H1 (cell line): Measurements from ENCODE around the gene THEMIS. TPM values are rescaled to one million over a fixed set of nuclear protein-coding genes. Genes with fewer than 3 reads are reported as not detected.

Source experiments
- CTCF ChIA-PET: fragments of 300-600 bp; sonication (Branson Sonifier 250); formaldehyde crosslinking; loops from one replicate; lab custom pipeline; 2021; ENCODE audit not compliant: partially characterized antibody; lab: Charles Lee
- POLR2A ChIA-PET: fragments of 300-600 bp; sonication (Branson Sonifier 250); formaldehyde crosslinking; loops from one replicate; lab custom pipeline; 2021; ENCODE audit warnings: inconsistent platforms; ENCODE audit not compliant: partially characterized antibody; lab: Charles Lee
- DNase-seq, 2 experiments: peaks; one replicate each; pipeline versions ENCODE4 v3.0.0 to v3.0.0-alpha.2; 2010 to 2022; ENCODE audit warnings: low spot score in 2 of 2, low read depth in 1 of 2, mixed read lengths in 1 of 2
- FAIRE-seq: peaks from 2 replicates; lab custom pipeline; 2011; peaks lifted over from hg19 to GRCh38; lab: Jason Lieb, UNC
- H2AFZ ChIP-seq: 2 replicates; pipeline ENCODE4 v1.8.1; 2012; ENCODE audit warnings: low read length, inconsistent platforms
- H2AK5ac ChIP-seq: 2 replicates; pipeline ENCODE4 v1.6.1; 2013; ENCODE audit warnings: low read depth, low read length
- H2BK120ac ChIP-seq: replicated peaks from 2 replicates; pipeline ENCODE3; 2013; ENCODE audit warnings: low read depth, low read length, inconsistent platforms
- H2BK12ac ChIP-seq: 2 replicates; pipeline ENCODE4 v1.6.1; 2013; ENCODE audit warnings: low read depth, low read length
- H2BK15ac ChIP-seq: 2 replicates; pipeline ENCODE4 v1.6.1; 2013; ENCODE audit warnings: low read length
- H2BK20ac ChIP-seq: 2 replicates; pipeline ENCODE4 v1.6.1; 2013; ENCODE audit warnings: low read length
- H2BK5ac ChIP-seq: 2 replicates; pipeline ENCODE4 v1.6.1; 2013; ENCODE audit warnings: low read depth, low read length
- H3K14ac ChIP-seq: 2 replicates; pipeline ENCODE4 v1.6.1; 2013; ENCODE audit warnings: inconsistent platforms; ENCODE audit not compliant: insufficient read length
- H3K18ac ChIP-seq: 2 replicates; pipeline ENCODE4 v1.6.1; 2013; ENCODE audit warnings: low read length; ENCODE audit errors: extremely low read depth
- H3K23ac ChIP-seq: 2 replicates; pipeline ENCODE4 v1.6.1; 2013; ENCODE audit warnings: inconsistent platforms; ENCODE audit not compliant: insufficient read length
- H3K23me2 ChIP-seq: 2 replicates; pipeline ENCODE4 v1.6.1; 2013; ENCODE audit warnings: low read depth, low read length
- H3K27ac ChIP-seq: 2 replicates; pipeline ENCODE4 v1.6.1; 2011; ENCODE audit warnings: low read depth, low read length, inconsistent platforms
- H3K27me3 ChIP-seq, 4 experiments: replicated peaks in 1 of 4; 1 replicate in 1 of 4; 2 replicates in 3 of 4; pipeline versions ENCODE4 v1.6.1 to v1.8.1; 2011 to 2013; ENCODE audit warnings: low read length in 3 of 4, mild to moderate bottlenecking in 3 of 4, inconsistent platforms in 2 of 4, mixed read lengths in 2 of 4, moderate library complexity in 1 of 4; ENCODE audit not compliant: control insufficient read depth in 3 of 4, insufficient read depth in 3 of 4; ENCODE audit errors: extremely low read depth in 1 of 4
- H3K36me3 ChIP-seq, 4 experiments: 2 replicates each; pipeline versions ENCODE4 v1.6.1 to v1.8.1; 2011 to 2013; ENCODE audit warnings: mild to moderate bottlenecking in 4 of 4, low read length in 3 of 4, moderate library complexity in 2 of 4, control low read depth in 1 of 4, inconsistent platforms in 1 of 4; ENCODE audit not compliant: insufficient read depth in 4 of 4, control insufficient read depth in 2 of 4
- H3K4ac ChIP-seq: replicated peaks from 2 replicates; pipeline ENCODE3; 2013; ENCODE audit warnings: low read length, low read depth, mixed read lengths, inconsistent platforms; ENCODE audit not compliant: insufficient read length
- H3K4me1 ChIP-seq, 4 experiments: replicated peaks in 1 of 4; 1 replicate in 1 of 4; 2 replicates in 3 of 4; pipeline versions ENCODE4 v1.6.1 to v1.8.1; 2011 to 2013; ENCODE audit warnings: low read length in 3 of 4, inconsistent platforms in 2 of 4, mixed read lengths in 1 of 4; ENCODE audit not compliant: insufficient read depth in 4 of 4, control insufficient read depth in 3 of 4
- H3K4me2 ChIP-seq, 2 experiments: 2 replicates each; pipeline versions ENCODE4 v1.6.1 to v1.8.1; 2011 to 2013; ENCODE audit warnings: low read depth in 2 of 2, low read length in 2 of 2, control low read depth in 1 of 2, inconsistent platforms in 1 of 2, mild to moderate bottlenecking in 1 of 2; ENCODE audit not compliant: insufficient read depth in 1 of 2
- H3K4me3 ChIP-seq, 4 experiments: fragments of 200-600, 300-600 bp in 1 of 4; sonication (generic), shearing (Covaris generic), sonication (Bioruptor Twin) in 1 of 4; 2 replicates each; pipeline versions ENCODE4 v1.5.1 to v1.8.1; 2011 to 2016; ENCODE audit warnings: low read length in 4 of 4, low read depth in 3 of 4, control low read depth in 2 of 4, inconsistent platforms in 2 of 4, mild to moderate bottlenecking in 2 of 4, mixed read lengths in 1 of 4, moderate library complexity in 1 of 4; ENCODE audit not compliant: insufficient read depth in 2 of 4; ENCODE audit errors: extremely low read depth in 1 of 4
- H3K56ac ChIP-seq: replicated peaks from 2 replicates; pipeline ENCODE3; 2013; ENCODE audit warnings: low read depth, mild to moderate bottlenecking, mixed read lengths, low read length, inconsistent platforms; ENCODE audit not compliant: insufficient read length
- H3K79me1 ChIP-seq: 2 replicates; pipeline ENCODE4 v1.6.1; 2013; ENCODE audit warnings: low read depth, low read length, control low read depth
- H3K79me2 ChIP-seq, 2 experiments: 2 replicates each; pipeline versions ENCODE4 v1.6.1 to v1.8.1; 2012 to 2013; ENCODE audit warnings: low read length in 2 of 2, mild to moderate bottlenecking in 2 of 2, inconsistent platforms in 1 of 2; ENCODE audit not compliant: insufficient read depth in 2 of 2, control insufficient read depth in 1 of 2
- H3K9ac ChIP-seq, 4 experiments: replicated peaks in 1 of 4; 1 replicate in 1 of 4; 2 replicates in 3 of 4; pipeline versions ENCODE4 v1.6.1 to v1.8.1; 2011 to 2013; ENCODE audit warnings: low read depth in 3 of 4, low read length in 3 of 4, control low read depth in 2 of 4, mild to moderate bottlenecking in 2 of 4, moderate library complexity in 2 of 4, inconsistent platforms in 1 of 4; ENCODE audit errors: extremely low read depth in 1 of 4
- H3K9me3 ChIP-seq, 2 experiments: 2 replicates each; pipeline versions ENCODE4 v1.6.1 to v1.8.1; 2012 to 2013; ENCODE audit warnings: mild to moderate bottlenecking in 2 of 2, moderate library complexity in 2 of 2, control low read depth in 1 of 2, inconsistent platforms in 1 of 2, low read depth in 1 of 2, low read length in 1 of 2, mixed read lengths in 1 of 2; ENCODE audit not compliant: insufficient read depth in 2 of 2
- H4K20me1 ChIP-seq, 2 experiments: replicated peaks in 1 of 2; 2 replicates each; pipeline versions ENCODE3 to v1.8.1; 2011 to 2013; ENCODE audit warnings: inconsistent platforms in 2 of 2, low read length in 2 of 2, mild to moderate bottlenecking in 1 of 2; ENCODE audit not compliant: insufficient read depth in 2 of 2, control insufficient read depth in 1 of 2
- H4K5ac ChIP-seq: 2 replicates; pipeline ENCODE4 v1.6.1; 2013; ENCODE audit warnings: low read length, low read depth, mixed read lengths, inconsistent platforms; ENCODE audit not compliant: insufficient read length
- H4K8ac ChIP-seq: 2 replicates; pipeline ENCODE4 v1.8.0; 2013; ENCODE audit warnings: mild to moderate bottlenecking, moderate library complexity, low read length, inconsistent platforms; ENCODE audit not compliant: insufficient read depth; ENCODE audit errors: extremely low read depth
- H4K91ac ChIP-seq: replicated peaks from 2 replicates; pipeline ENCODE3; 2013; ENCODE audit warnings: low read length, mixed read lengths, inconsistent platforms; ENCODE audit not compliant: insufficient read length
- KDM4A ChIP-seq: IDR thresholded peaks from one replicate; pipeline ENCODE4 v1.7.1; 2012; ENCODE audit warnings: low read depth, mild to moderate bottlenecking, moderate library complexity, low read length, inconsistent platforms; ENCODE audit not compliant: severe bottlenecking
- MAX ChIP-seq: IDR thresholded peaks from 2 replicates; pipeline ENCODE4 v1.6.1; 2012; ENCODE audit warnings: inconsistent platforms
- RBBP5 ChIP-seq: IDR thresholded peaks from 2 replicates; pipeline ENCODE4 v1.7.1; 2012; ENCODE audit warnings: low read depth, mild to moderate bottlenecking, inconsistent platforms, low read length, moderate library complexity, borderline replicate concordance
- SRF ChIP-seq: IDR thresholded peaks from 2 replicates; pipeline ENCODE4 v1.6.1; 2011; ENCODE audit warnings: mild to moderate bottlenecking, low read depth, low read length, moderate library complexity
- WGBS, 2 experiments: shearing (Covaris generic) in 1 of 2; methylation state at CpG; one replicate each; pipeline versions ENCODE4 v1.1.6 to v1.1.7; 2013 to 2015; ENCODE audit warnings: low lambda C conversion rate in 2 of 2, mixed read lengths in 2 of 2, inconsistent platforms in 1 of 2, low coverage in 1 of 2, missing lambda C conversion rate in 1 of 2; ENCODE audit not compliant: insufficient replicate concordance in 2 of 2, insufficient coverage in 1 of 2, insufficient read length in 1 of 2; ENCODE audit errors: extremely low coverage in 1 of 2, missing lambda C conversion rate in 1 of 2; 5-methylcytosine and 5-hydroxymethylcytosine counted together
- polyA plus RNA-seq, 7 experiments: library from polyadenylated mRNA; depleted of rRNA in 3 of 7; stranded (reverse) in 5 of 7; unstranded in 2 of 7; fragments of >200 nt in 5 of 7; fragments of 200-250 nt in 2 of 7; gene quantifications; 1 replicate in 5 of 7; 2 replicates in 1 of 7; 4 replicates in 1 of 7; pipeline versions ENCODE4 v1.2.1 to v1.2.3, GENCODE V29; 2011 to 2013; ENCODE audit warnings: missing spikeins in 2 of 7, mixed read lengths in 2 of 7
- total RNA-seq: library from RNA; stranded (reverse); fragmentation: NEBNext Ultra II Directional; extraction: Animal tissue kit (Norgen Biotek cat#: 25700); gene quantifications from 2 replicates; pipeline ENCODE4 v1.2.1, GENCODE V29; 2021

Gene THEMIS
- total and polyA plus RNA-seq, 2 of the 8 experiments (the other 6 are each of a cell fraction or from before 2014, with no cell fraction given) = not detected

- no peak overlapping the region for H3K4ac ChIP-seq
- no peak overlapping the region for H2BK20ac ChIP-seq
- H2AK5ac ChIP-seq = no peak overlapping the region
- no peak overlapping the region for H3K14ac ChIP-seq
- ChIA-PET CTCF (interaction anchor here (0.7 to 0.9 kb wide), 2 partner anchors 14 to 1059 kb away, joined by 3 read pairs; no protein-coding TSS in a partner anchor), POLR2A (no interaction called here)
- H4K5ac ChIP-seq = no peak overlapping the region
- H3K23ac ChIP-seq = no peak overlapping the region
- H3K4me2 ChIP-seq = no peak overlapping the region
- no peaks in the 10 kb centered on the region for H3K9me3 ChIP-seq
- no peaks in the 10 kb centered on the region for H3K79me1 ChIP-seq
- H3K56ac ChIP-seq = no peak overlapping the region
- FAIRE-seq (no peak), DNase-seq (no peak)
- no peak overlapping the region for H3K18ac ChIP-seq
- no peak overlapping the region for H2BK12ac ChIP-seq
- H3K4me3 ChIP-seq = no peak overlapping the region
- H4K20me1 ChIP-seq = no peaks in the 10 kb centered on the region
- no peak overlapping the region for H4K8ac ChIP-seq
- no peak overlapping the region for H3K9ac ChIP-seq
- H4K91ac ChIP-seq = no peak overlapping the region
- H3K79me2 ChIP-seq = no peaks in the 10 kb centered on the region
- no peak overlapping the region for H2BK15ac ChIP-seq
- H3K27ac ChIP-seq = no peak overlapping the region
- no peak overlapping the region for H2BK5ac ChIP-seq
- H3K4me1 ChIP-seq = no peaks in the 10 kb centered on the region
- WGBS, 2 experiments = 96% methylated on average over 1 of the region's 1 CpG; no CpG with 5 or more reads in 1 of the 2 experiments
- no peak overlapping the region for H2BK120ac ChIP-seq
- no peaks in the 10 kb centered on the region for H3K23me2 ChIP-seq
- H3K27me3 ChIP-seq = no peaks in the 10 kb centered on the region
- no peaks in the 10 kb centered on the region for H3K36me3 ChIP-seq
- no peak overlapping the region for H2AFZ ChIP-seq
- TF ChIP-seq SRF = no peak
- TF ChIP-seq KDM4A = no peak
- TF ChIP-seq MAX = no peak
- no peak for TF ChIP-seq RBBP5
Observed at GRCh38 chr6:127841811-127842210, 59.0 kb downstream of the THEMIS start.
